Suprapubic skin (tissue), 3 donors: Measurements from ENCODE around the gene CPOX.

Experiments
- POLR2AphosphoS5 ChIP-seq, 3 donors: sonication (generic); formaldehyde crosslinking; IDR thresholded peaks; one replicate each; pipeline ENCODE4 v1.6.1; 2017; ENCODE audit warnings: antibody characterized with exemption in 3 of 3
- TF ChIP-seq, protein P1 (sequence below), 2 donors: fragments of 200-600 bp in 1 of 2; fragments of 450-650 bp in 1 of 2; sonication (generic) in 1 of 2; IDR thresholded peaks; one replicate each; pipeline ENCODE4 v1.5.1; 2016 to 2019; ENCODE audit warnings: antibody characterized with exemption in 2 of 2, mild to moderate bottlenecking in 1 of 2, moderate library complexity in 1 of 2

- TF ChIP-seq, protein P1, sequence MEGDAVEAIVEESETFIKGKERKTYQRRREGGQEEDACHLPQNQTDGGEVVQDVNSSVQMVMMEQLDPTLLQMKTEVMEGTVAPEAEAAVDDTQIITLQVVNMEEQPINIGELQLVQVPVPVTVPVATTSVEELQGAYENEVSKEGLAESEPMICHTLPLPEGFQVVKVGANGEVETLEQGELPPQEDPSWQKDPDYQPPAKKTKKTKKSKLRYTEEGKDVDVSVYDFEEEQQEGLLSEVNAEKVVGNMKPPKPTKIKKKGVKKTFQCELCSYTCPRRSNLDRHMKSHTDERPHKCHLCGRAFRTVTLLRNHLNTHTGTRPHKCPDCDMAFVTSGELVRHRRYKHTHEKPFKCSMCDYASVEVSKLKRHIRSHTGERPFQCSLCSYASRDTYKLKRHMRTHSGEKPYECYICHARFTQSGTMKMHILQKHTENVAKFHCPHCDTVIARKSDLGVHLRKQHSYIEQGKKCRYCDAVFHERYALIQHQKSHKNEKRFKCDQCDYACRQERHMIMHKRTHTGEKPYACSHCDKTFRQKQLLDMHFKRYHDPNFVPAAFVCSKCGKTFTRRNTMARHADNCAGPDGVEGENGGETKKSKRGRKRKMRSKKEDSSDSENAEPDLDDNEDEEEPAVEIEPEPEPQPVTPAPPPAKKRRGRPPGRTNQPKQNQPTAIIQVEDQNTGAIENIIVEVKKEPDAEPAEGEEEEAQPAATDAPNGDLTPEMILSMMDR (IDR thresholded peaks at IDR 0.05): peak; percentile 42 to 53
- no peak for TF ChIP-seq POLR2AphosphoS5 (IDR thresholded peaks at IDR 0.05)
These were observed 8.8 kb upstream of the CPOX start for GRCh38 chr3:98602078-98602678.
